PC-9 (cell line): ENCODE measurements around the gene ZFR. TPM values are rescaled to one million over a fixed set of nuclear protein-coding genes. Genes with fewer than 3 reads are reported as not detected.
"Not testable (repeated sequence)": the region's sequence is repeated elsewhere in the genome, so short reads cannot be mapped to it uniquely, and the experiment has no call there.

Experiments used
- BruUV-seq: library from RNA; stranded (reverse); fragments of 400-500 nt; replicated peaks from 2 replicates; lab custom pipeline; 2021; lab: Mats Ljungman, UMichigan
- CTCF ChIA-PET: fragments of 300-600 bp; sonication (Branson Sonifier 250); formaldehyde crosslinking; loops from one replicate; lab custom pipeline; 2022; ENCODE audit warnings: antibody characterized with exemption; lab: Charles Lee
- POLR2A ChIA-PET: fragments of 300-600 bp; sonication (Branson Sonifier 250); formaldehyde crosslinking; loops from one replicate; lab custom pipeline; 2022; ENCODE audit warnings: antibody characterized with exemption; ENCODE audit not compliant: unreplicated experiment; lab: Charles Lee
- DNase-seq, 2 experiments: peaks; one replicate each; pipeline versions ENCODE4 v3.0.0 to v3.0.0-alpha.2; 2015 to 2022; ENCODE audit warnings: mixed read lengths in 1 of 2
- H2AFZ ChIP-seq: fragments of 200-600 bp; sonication (generic); 2 replicates; pipeline ENCODE4 v1.8.1; 2017; ENCODE audit warnings: antibody characterized with exemption
- H3F3A ChIP-seq: fragments of 200-600 bp; sonication (generic); 2 replicates; pipeline ENCODE4 v1.8.1; 2017; ENCODE audit warnings: antibody characterized with exemption, mild to moderate bottlenecking, low read depth; ENCODE audit not compliant: insufficient read depth
- H3K27ac ChIP-seq: fragments of 200-600 bp; sonication (generic); 2 replicates; pipeline ENCODE4 v1.6.1; 2016; ENCODE audit warnings: mixed run types
- H3K27me3 ChIP-seq: fragments of 200-600 bp; sonication (generic); 2 replicates; pipeline ENCODE4 v1.6.1; 2016; ENCODE audit warnings: low read depth, mixed run types; ENCODE audit not compliant: insufficient read depth
- H3K36me3 ChIP-seq: fragments of 200-600 bp; sonication (generic); 2 replicates; pipeline ENCODE4 v1.6.1; 2016; ENCODE audit warnings: low read depth, mixed run types
- H3K4me1 ChIP-seq: fragments of 200-600 bp; sonication (generic); replicated peaks from 2 replicates; pipeline ENCODE4 v1.6.1; 2016; ENCODE audit warnings: mixed run types; ENCODE audit not compliant: insufficient read depth
- H3K4me2 ChIP-seq: fragments of 200-600 bp; sonication (generic); 2 replicates; pipeline ENCODE4 v1.6.1; 2017; ENCODE audit warnings: mixed run types
- H3K4me3 ChIP-seq: fragments of 200-600 bp; sonication (generic); 2 replicates; pipeline ENCODE4 v1.6.1; 2016; ENCODE audit warnings: mixed run types
- H3K79me2 ChIP-seq: fragments of 200-600 bp; sonication (generic); 2 replicates; pipeline ENCODE4 v1.6.1; 2017; ENCODE audit warnings: low read depth, mixed run types
- H3K9me2 ChIP-seq: fragments of 200-600 bp; sonication (generic); 2 replicates; pipeline ENCODE4 v1.8.1; 2017; ENCODE audit warnings: mild to moderate bottlenecking; ENCODE audit not compliant: insufficient read depth
- H3K9me3 ChIP-seq: fragments of 200-600 bp; sonication (generic); 2 replicates; pipeline ENCODE4 v1.8.1; 2016; ENCODE audit warnings: low read depth; ENCODE audit not compliant: insufficient read depth
- H4K20me1 ChIP-seq: fragments of 200-600 bp; sonication (generic); 2 replicates; pipeline ENCODE4 v1.8.1; 2017; ENCODE audit not compliant: insufficient read depth
- EZH2 ChIP-seq: fragments of 200-600 bp; sonication (generic); IDR thresholded peaks from 2 replicates; pipeline ENCODE4 v1.8.0; 2017; ENCODE audit warnings: antibody characterized with exemption, low read depth
- intact Hi-C: fragments of 100-400 bp; cut with micrococcal nuclease; formaldehyde crosslinking; loops from one replicate; pipeline ENCODE4 v1.10.0; 2022; ENCODE audit not compliant: unreplicated experiment
- total RNA-seq: library from RNA; stranded (reverse); gene quantifications from 2 replicates; pipeline ENCODE4 v1.2.3, GENCODE V29; 2021
- TF ChIP-seq, protein P1 (sequence below): fragments of 200-600 bp; sonication (generic); conservative IDR thresholded peaks from 2 replicates; pipeline ENCODE4 v1.6.1; 2017; ENCODE audit warnings: mixed run types, antibody characterized with exemption, mild to moderate bottlenecking, moderate library complexity

ZFR gene
- total RNA-seq, 1 experiment from 2014 or later = 69.2 TPM

DNA sequence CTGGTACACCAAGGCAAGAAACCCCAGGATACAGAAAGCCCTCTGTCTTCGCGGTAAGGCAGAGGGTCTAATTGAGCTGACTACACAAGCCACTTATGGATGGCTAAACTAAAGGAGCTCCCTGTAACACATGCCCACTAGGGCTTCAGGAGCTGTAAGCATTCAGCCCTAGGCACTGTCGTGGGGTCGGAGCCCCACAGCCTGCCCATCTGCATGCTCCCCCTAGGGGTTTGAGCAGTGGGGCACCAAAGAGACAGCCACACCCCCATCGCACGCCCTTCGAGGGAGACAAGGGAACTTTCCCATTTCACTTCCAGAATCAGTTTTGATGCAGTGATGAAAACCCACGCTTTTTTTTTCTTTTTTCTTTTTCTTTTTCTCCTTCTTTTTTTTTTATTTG lies 120.8 kb downstream of the ZFR start:
- no peaks in the 10 kb centered on the region for H3K27me3 ChIP-seq
- DNase-seq = no peak
- no peak overlapping the region for H3K4me2 ChIP-seq
- ChIA-PET CTCF (no interaction called here), POLR2A (no interaction called here)
- H3F3A ChIP-seq = no peaks in the 10 kb centered on the region
- H4K20me1 ChIP-seq = no peaks in the 10 kb centered on the region
- H3K36me3 ChIP-seq = no peaks in the 10 kb centered on the region
- no TSS peak for BruUV-seq
- H3K4me3 ChIP-seq = no peak overlapping the region
- H3K27ac ChIP-seq = no peak overlapping the region
- H3K79me2 ChIP-seq = no peaks in the 10 kb centered on the region
- no peaks in the 10 kb centered on the region for H3K9me2 ChIP-seq
- no peaks in the 10 kb centered on the region; the same call in 1 of the 2 replicates for H3K4me1 ChIP-seq
- H3K9me3 ChIP-seq = no peaks in the 10 kb centered on the region
- intact Hi-C loops = loop anchor here (10.0 kb wide), 1 partner anchor 739 kb away; no protein-coding TSS in a partner anchor
- H2AFZ ChIP-seq = no peak overlapping the region
- TF ChIP-seq EZH2 = no peak
- TF ChIP-seq, protein P1, sequence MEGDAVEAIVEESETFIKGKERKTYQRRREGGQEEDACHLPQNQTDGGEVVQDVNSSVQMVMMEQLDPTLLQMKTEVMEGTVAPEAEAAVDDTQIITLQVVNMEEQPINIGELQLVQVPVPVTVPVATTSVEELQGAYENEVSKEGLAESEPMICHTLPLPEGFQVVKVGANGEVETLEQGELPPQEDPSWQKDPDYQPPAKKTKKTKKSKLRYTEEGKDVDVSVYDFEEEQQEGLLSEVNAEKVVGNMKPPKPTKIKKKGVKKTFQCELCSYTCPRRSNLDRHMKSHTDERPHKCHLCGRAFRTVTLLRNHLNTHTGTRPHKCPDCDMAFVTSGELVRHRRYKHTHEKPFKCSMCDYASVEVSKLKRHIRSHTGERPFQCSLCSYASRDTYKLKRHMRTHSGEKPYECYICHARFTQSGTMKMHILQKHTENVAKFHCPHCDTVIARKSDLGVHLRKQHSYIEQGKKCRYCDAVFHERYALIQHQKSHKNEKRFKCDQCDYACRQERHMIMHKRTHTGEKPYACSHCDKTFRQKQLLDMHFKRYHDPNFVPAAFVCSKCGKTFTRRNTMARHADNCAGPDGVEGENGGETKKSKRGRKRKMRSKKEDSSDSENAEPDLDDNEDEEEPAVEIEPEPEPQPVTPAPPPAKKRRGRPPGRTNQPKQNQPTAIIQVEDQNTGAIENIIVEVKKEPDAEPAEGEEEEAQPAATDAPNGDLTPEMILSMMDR = no peak

DNA sequence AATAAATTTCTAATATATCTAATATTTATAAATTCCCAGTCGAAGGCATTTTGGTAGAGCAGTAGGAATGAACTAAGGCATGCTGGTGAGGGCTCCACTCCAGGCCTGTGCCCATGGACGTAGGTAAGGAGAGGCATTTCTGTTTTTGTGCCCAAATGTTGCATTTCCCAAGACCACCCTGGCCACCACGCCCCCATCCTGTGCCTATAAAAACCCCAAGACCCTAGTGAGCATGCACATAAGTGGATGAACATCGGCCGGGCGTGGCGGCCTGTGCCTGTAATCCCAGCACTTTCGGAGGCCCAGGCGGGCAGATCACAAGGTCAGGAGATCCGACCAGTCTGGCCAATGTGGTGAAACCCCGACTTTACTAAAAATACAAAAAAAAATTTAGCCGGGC lies 121.7 kb downstream of the ZFR start:
- Histone ChIP-seq H3K36me3 (no peaks in the 10 kb centered on the region), H3K27ac (no peak overlapping the region), H3F3A (no peaks in the 10 kb centered on the region), H3K4me2 (no peak overlapping the region), H3K4me1 (no peaks in the 10 kb centered on the region; the same call in 1 of the 2 replicates), H2AFZ (no peak overlapping the region), H3K4me3 (no peak overlapping the region), H3K79me2 (no peaks in the 10 kb centered on the region), H3K9me3 (no peaks in the 10 kb centered on the region), H3K27me3 (no peaks in the 10 kb centered on the region), H3K9me2 (no peaks in the 10 kb centered on the region), H4K20me1 (no peaks in the 10 kb centered on the region)
- BruUV-seq = no TSS peak
- TF ChIP-seq, protein P1 = no peak
- no peak for TF ChIP-seq EZH2
- no peak for DNase-seq
- ChIA-PET POLR2A (no interaction called here), CTCF (no interaction called here)
- intact Hi-C loops = loop anchor here (10.0 kb wide), 1 partner anchor 738 kb away; no protein-coding TSS in a partner anchor

DNA sequence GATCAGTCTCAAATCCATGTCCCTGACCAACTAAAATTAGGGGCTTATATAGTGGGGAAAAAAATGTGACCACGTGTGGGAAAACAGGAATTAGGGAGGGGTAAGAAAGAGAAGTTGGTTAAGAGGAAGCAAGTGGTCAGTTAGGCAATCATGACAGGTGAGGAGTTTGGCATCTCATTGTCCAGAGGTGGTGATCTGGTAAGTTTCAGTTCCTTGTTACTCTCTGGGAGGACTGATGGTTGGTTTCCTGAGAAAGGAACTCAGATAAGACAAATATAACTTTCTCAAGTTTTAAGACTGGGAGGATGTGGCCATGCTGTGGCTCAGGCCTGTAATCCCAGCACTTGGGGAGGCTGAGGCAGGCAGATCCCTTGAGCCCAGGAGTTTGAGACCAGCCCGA lies 122.8 kb downstream of the ZFR start:
- H3K4me1 ChIP-seq, H3K4me3 ChIP-seq, H3K27ac ChIP-seq, H3K79me2 ChIP-seq, H3K9me2 ChIP-seq, POLR2A ChIA-PET, H3K9me3 ChIP-seq, BruUV-seq, H3K4me2 ChIP-seq, H3K27me3 ChIP-seq, H3K36me3 ChIP-seq, H4K20me1 ChIP-seq, H3F3A ChIP-seq, H2AFZ ChIP-seq: not testable (repeated sequence)
- DNase-seq = peak in 1 of 2 experiments; percentile 46
- CTCF ChIA-PET = interaction anchor here (0.6 kb wide), 1 partner anchor 166 kb away, joined by 8 read pairs; no protein-coding TSS in a partner anchor
- intact Hi-C loops = loop anchor here (10.0 kb wide), 1 partner anchor 737 kb away; no protein-coding TSS in a partner anchor

DNA sequence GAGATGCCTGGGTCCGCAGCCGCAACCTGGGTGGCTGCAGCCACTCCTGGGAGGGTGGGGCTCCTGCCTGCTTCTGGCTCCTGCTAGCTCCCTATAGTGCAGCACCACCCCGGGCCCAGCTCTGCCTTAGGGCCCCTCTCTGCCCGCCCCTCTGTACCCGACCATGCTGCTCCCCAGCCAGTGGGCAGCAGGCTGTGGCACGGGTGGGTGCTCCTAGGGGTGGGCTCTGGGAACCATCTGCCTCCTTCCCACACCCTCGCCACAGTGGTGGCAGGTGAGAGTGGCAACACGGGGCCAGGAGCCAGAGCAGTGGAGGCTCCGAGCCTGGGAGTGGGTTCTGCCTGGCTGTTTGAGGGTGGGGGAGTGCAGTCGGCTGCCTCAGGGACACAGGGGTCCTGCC lies 124.0 kb downstream of the ZFR start:
- Histone ChIP-seq H3K79me2 (no peaks in the 10 kb centered on the region), H3K9me3 (no peaks in the 10 kb centered on the region), H3K27me3 (no peaks in the 10 kb centered on the region), H3K4me1 (no peaks in the 10 kb centered on the region), H3K9me2 (no peaks in the 10 kb centered on the region), H4K20me1 (no peaks in the 10 kb centered on the region), H3K4me3 (no peak overlapping the region), H3K36me3 (no peaks in the 10 kb centered on the region), H3K4me2 (no peak overlapping the region), H3F3A (no peaks in the 10 kb centered on the region), H2AFZ (no peak overlapping the region), H3K27ac (no peak overlapping the region)
- POLR2A ChIA-PET = no interaction called here
- CTCF ChIA-PET = no interaction called here
- intact Hi-C loops = loop anchor here (10.0 kb wide), 1 partner anchor 736 kb away; no protein-coding TSS in a partner anchor
- DNase-seq = no peak
- BruUV-seq = no TSS peak
- TF ChIP-seq, protein P1 = no peak
- TF ChIP-seq EZH2 = no peak
